GM20000 (cell line): ENCODE measurements around the gene MT1F.

ENCODE experiments used
- DNase-seq: peaks from one replicate; pipeline ENCODE4 v3.0.0; 2012; ENCODE audit warnings: low spot score
- CTCF ChIP-seq: IDR thresholded peaks from 2 replicates; pipeline ENCODE4 v1.5.1; 2012; ENCODE audit warnings: mild to moderate bottlenecking, control low read depth; ENCODE audit errors: extremely low read depth, missing control alignments

Gene MT1F

DNA sequence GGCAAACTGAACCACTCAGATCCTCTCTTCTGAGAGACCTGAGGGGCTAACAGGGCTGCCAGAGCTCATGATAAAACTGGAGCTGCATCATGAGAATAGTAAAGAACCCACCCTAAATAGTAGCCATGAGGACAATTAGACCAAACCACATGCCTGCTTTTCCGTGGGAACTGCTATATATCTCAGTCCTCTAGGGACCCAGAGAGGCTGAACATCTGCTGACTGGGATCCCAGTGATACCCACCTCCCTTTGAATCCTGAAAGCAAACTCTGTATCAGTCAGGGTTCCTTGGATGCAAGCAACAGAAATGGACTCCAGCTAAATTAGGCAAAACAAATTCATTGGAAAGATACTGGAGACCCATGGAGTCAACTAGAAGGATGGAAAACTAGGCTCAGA lies 31.0 kb downstream of the MT1F start:
- TF ChIP-seq CTCF = no peak
- no peak for DNase-seq

DNA sequence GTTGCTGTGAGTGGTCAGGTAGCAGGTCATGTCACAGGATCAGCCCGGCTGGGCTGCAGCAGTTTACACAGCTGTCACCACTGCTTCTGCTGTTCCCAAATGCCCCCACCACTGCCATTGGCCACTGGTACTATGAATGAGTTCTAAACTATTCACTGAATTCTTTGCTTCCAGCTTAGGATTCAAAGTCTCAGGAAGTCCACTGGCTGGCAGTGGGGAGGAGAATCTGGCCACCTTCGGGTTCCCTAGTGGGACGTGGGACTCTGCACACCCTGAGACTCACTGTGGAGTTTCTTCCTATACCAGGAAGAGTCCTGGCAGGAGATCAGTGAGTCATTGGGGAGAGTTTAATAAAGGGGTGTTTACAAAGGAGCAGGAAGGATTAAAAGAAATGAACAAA lies 31.4 kb downstream of the MT1F start:
- no peak for DNase-seq
- no peak for TF ChIP-seq CTCF

- no peak for TF ChIP-seq CTCF
- DNase-seq = no peak
Measured at GRCh38 chr16:56690420-56691122, 32.8 kb downstream of the MT1F start.

GRCh38 chr16:56691885-56692284 lies 34.1 kb downstream of the MT1F start:
- DNase-seq = no peak

DNA sequence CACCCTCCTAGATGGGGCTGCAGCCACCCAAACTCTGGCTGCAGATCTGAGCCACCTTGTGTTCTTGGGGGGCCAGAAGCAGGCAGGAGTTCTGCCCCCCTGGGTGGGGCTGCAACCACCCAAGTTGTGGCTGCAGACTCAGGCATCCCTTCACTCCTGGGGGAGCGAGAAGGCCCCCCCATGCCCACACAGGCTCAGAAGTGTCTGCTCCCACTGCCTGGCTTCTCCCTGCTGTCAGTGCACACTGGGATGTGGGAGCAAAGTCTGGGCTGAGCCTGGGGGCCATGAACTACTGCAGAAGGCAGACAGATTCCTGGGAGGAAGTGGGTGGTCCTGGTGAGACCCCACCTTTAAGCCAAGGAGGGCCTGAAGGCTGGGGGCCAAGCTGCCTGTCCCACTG lies 37.5 kb downstream of the MT1F start:
- DNase-seq = no peak
- no peak for TF ChIP-seq CTCF

More at GRCh38 chr16:56691885-56692284, 34.1 kb downstream of the MT1F start:
- no peak for TF ChIP-seq CTCF

- TF ChIP-seq CTCF = no peak
- no peak for DNase-seq
Measured at GRCh38 chr16:56697456-56698155, 39.8 kb downstream of the MT1F start.

DNA sequence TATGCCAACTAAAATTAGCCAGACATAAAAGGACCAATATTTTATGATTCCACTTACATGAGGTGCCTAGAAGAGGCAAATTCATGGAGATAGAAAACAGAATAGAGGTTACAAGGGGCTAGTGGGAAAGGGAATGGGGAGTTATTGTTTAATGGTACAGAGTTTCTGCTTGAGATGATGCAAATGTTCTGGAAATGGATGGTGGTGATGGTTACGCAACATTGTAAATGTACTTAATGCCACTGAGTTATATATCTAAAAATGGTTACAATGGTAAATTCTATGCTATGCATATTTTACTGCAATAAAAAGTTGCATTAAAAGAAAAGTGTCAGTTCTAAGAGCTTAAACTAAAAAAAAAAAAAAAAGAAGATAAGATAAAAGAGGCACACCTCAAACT lies 42.4 kb downstream of the MT1F start:
- TF ChIP-seq CTCF = no peak
- no peak for DNase-seq
